Endothelial cell of umbilical vein (primary cell): ENCODE measurements around the gene FAM204A. TPM values are rescaled to one million over a fixed set of nuclear protein-coding genes. Genes with fewer than 3 reads are reported as not detected.

Source experiments
- BruUV-seq: library from RNA; stranded (reverse); fragments of 400-500 nt; replicated peaks from 2 replicates; lab custom pipeline; 2021; lab: Mats Ljungman, UMichigan
- CTCF ChIA-PET: fragments of 300-600, 350-600 bp; sonication (Branson Sonifier 250); formaldehyde crosslinking; loops from one replicate; lab custom pipeline; 2021; ENCODE audit warnings: antibody characterized with exemption, inconsistent platforms; lab: Charles Lee
- POLR2A ChIA-PET: fragments of 300-600, 350-600 bp; sonication (Branson Sonifier 250); formaldehyde crosslinking; loops from one replicate; lab custom pipeline; 2021; ENCODE audit warnings: antibody characterized with exemption, inconsistent platforms; lab: Charles Lee
- DNase-seq: peaks from one replicate; pipeline ENCODE4 v3.0.0-alpha.2; 2011; ENCODE audit warnings: low read depth, low spot score
- FAIRE-seq: peaks from 2 replicates; lab custom pipeline; 2011; peaks lifted over from hg19 to GRCh38; lab: Jason Lieb, UNC
- H2AFZ ChIP-seq: 2 replicates; pipeline ENCODE4 v1.6.0; 2012; ENCODE audit warnings: low read depth, low read length, control low read depth, inconsistent platforms
- H3K27ac ChIP-seq: 2 replicates; pipeline ENCODE4 v1.5.1; 2011; ENCODE audit warnings: low read depth, mild to moderate bottlenecking, control low read depth, low read length, moderate library complexity; ENCODE audit not compliant: insufficient read depth
- H3K27me3 ChIP-seq, 2 experiments: 2 replicates each; pipeline versions ENCODE4 v1.6.0 to v1.6.1; 2011; ENCODE audit warnings: low read length in 2 of 2, mixed read lengths in 1 of 2; ENCODE audit not compliant: control insufficient read depth in 2 of 2, insufficient read depth in 2 of 2
- H3K36me3 ChIP-seq, 2 experiments: 2 replicates in 1 of 2; 3 replicates in 1 of 2; pipeline ENCODE4 v1.5.1; 2011; ENCODE audit warnings: low read length in 2 of 2, mild to moderate bottlenecking in 1 of 2, moderate library complexity in 1 of 2; ENCODE audit not compliant: control insufficient read depth in 2 of 2, insufficient read depth in 2 of 2; ENCODE audit errors: extremely low read depth in 1 of 2
- H3K4me1 ChIP-seq: 3 replicates; pipeline ENCODE4 v1.5.1; 2011; ENCODE audit warnings: mild to moderate bottlenecking, low read length; ENCODE audit not compliant: control insufficient read depth, insufficient read depth; ENCODE audit errors: extremely low read depth
- H3K4me2 ChIP-seq: 2 replicates; pipeline ENCODE4 v1.6.1; 2011; ENCODE audit warnings: low read length, control low read depth, mixed read lengths; ENCODE audit not compliant: insufficient read depth
- H3K4me3 ChIP-seq, 3 experiments: fragments of 200-600 bp in 1 of 3; sonication (generic), shearing (Covaris generic) in 1 of 3; replicated peaks in 1 of 3; 2 replicates each; pipeline ENCODE4 v1.5.1; 2011 to 2016; ENCODE audit warnings: control low read depth in 3 of 3, low read length in 3 of 3, mild to moderate bottlenecking in 2 of 3, inconsistent platforms in 1 of 3, low read depth in 1 of 3, moderate library complexity in 1 of 3; ENCODE audit not compliant: insufficient read depth in 1 of 3
- H3K79me2 ChIP-seq: 2 replicates; pipeline ENCODE4 v1.6.0; 2012; ENCODE audit warnings: low read length, inconsistent platforms; ENCODE audit not compliant: control insufficient read depth, insufficient read depth
- H3K9ac ChIP-seq: replicated peaks from 2 replicates; pipeline ENCODE3; 2011; ENCODE audit warnings: low read length, control low read depth; ENCODE audit not compliant: insufficient read depth; ENCODE audit errors: extremely low read depth
- H3K9me1 ChIP-seq: replicated peaks from 3 replicates; pipeline ENCODE4 v1.6.0; 2011; ENCODE audit warnings: mild to moderate bottlenecking, low read length; ENCODE audit not compliant: control insufficient read depth, insufficient read depth; ENCODE audit errors: extremely low read depth
- H3K9me3 ChIP-seq: replicated peaks from 2 replicates; pipeline ENCODE4 v1.5.1; 2012; ENCODE audit warnings: low read length, inconsistent platforms; ENCODE audit not compliant: control insufficient read depth, insufficient read depth
- H4K20me1 ChIP-seq: replicated peaks from 2 replicates; pipeline ENCODE3; 2011; ENCODE audit warnings: mild to moderate bottlenecking, low read length; ENCODE audit not compliant: control insufficient read depth, insufficient read depth; ENCODE audit errors: extremely low read depth
- CTCF ChIP-seq, 2 donors: IDR thresholded peaks; 1 replicate in 1 of 2; 2 replicates in 1 of 2; pipeline ENCODE4 v1.5.1; 2011; ENCODE audit warnings: low read length in 2 of 2, mild to moderate bottlenecking in 2 of 2, moderate library complexity in 2 of 2, control low read depth in 1 of 2, inconsistent platforms in 1 of 2, low read depth in 1 of 2; ENCODE audit not compliant: insufficient read depth in 1 of 2; ENCODE audit errors: extremely low read depth in 1 of 2
- EZH2 ChIP-seq: IDR thresholded peaks from 2 replicates; pipeline ENCODE4 v1.6.1; 2012; ENCODE audit warnings: borderline replicate concordance, low read depth, mild to moderate bottlenecking, moderate library complexity, low read length, inconsistent platforms; ENCODE audit not compliant: severe bottlenecking
- FOS ChIP-seq: IDR thresholded peaks from 2 replicates; pipeline ENCODE4 v1.6.1; 2011; ENCODE audit warnings: mild to moderate bottlenecking, low read length, moderate library complexity, borderline replicate concordance; ENCODE audit not compliant: insufficient read depth
- GATA2 ChIP-seq: IDR thresholded peaks from 2 replicates; pipeline ENCODE4 v1.7.0; 2011; ENCODE audit warnings: low read depth, mild to moderate bottlenecking, moderate library complexity, mixed read lengths, low read length; ENCODE audit not compliant: insufficient read length, insufficient read depth
- JUN ChIP-seq: IDR thresholded peaks from 2 replicates; pipeline ENCODE4 v1.6.1; 2011; ENCODE audit warnings: borderline replicate concordance, low read depth; ENCODE audit not compliant: insufficient read length, insufficient read depth
- MYC ChIP-seq: IDR thresholded peaks from one replicate; pipeline ENCODE4 v1.6.1; 2011; ENCODE audit warnings: mild to moderate bottlenecking, low read depth, low read length
- POLR2A ChIP-seq: IDR thresholded peaks from 2 replicates; pipeline ENCODE4 v1.6.1; 2012; ENCODE audit warnings: low read depth, mild to moderate bottlenecking, control low read depth, low read length
- POLR2AphosphoS5 ChIP-seq: IDR thresholded peaks from 2 replicates; pipeline ENCODE4 v1.6.1; 2012; ENCODE audit warnings: low read depth, mild to moderate bottlenecking, control low read depth, low read length, moderate library complexity; ENCODE audit not compliant: insufficient read depth
- dilution Hi-C: fragments of 300-500 bp; cut with MboI; formaldehyde crosslinking; loops from one replicate; pipeline ENCODE4 v1.15.0; 2019; ENCODE audit warnings: low sequenced_read_pairs; ENCODE audit not compliant: extremely low pct_ligation_motif_present
- intact Hi-C: fragments of 100-400 bp; cut with micrococcal nuclease; formaldehyde crosslinking; loops from one replicate; pipeline ENCODE4 v1.10.0; 2022
- polyA plus RNA-seq, 4 experiments: library from polyadenylated mRNA; depleted of rRNA in 3 of 4; stranded (reverse) in 3 of 4; unstranded in 1 of 4; fragments of >200 nt; gene quantifications; 2 replicates each; pipeline versions ENCODE4 v1.2.1 to v1.2.3, GENCODE V29; 2011 to 2012; ENCODE audit warnings: missing spikeins in 1 of 4
- total RNA-seq: library from RNA; stranded (reverse); gene quantifications from 2 replicates; pipeline ENCODE4 v1.2.3, GENCODE V29; 2021
- TF ChIP-seq, protein P1 (sequence below): IDR thresholded peaks from 2 replicates; pipeline ENCODE4 v1.6.1; 2011; ENCODE audit not compliant: insufficient read depth, insufficient read length

FAM204A gene
- total and polyA plus RNA-seq, 2 donors (not counting 3 experiments of a cell fraction or from before 2014, with no cell fraction given): 11.1 to 73.7 TPM

DNA sequence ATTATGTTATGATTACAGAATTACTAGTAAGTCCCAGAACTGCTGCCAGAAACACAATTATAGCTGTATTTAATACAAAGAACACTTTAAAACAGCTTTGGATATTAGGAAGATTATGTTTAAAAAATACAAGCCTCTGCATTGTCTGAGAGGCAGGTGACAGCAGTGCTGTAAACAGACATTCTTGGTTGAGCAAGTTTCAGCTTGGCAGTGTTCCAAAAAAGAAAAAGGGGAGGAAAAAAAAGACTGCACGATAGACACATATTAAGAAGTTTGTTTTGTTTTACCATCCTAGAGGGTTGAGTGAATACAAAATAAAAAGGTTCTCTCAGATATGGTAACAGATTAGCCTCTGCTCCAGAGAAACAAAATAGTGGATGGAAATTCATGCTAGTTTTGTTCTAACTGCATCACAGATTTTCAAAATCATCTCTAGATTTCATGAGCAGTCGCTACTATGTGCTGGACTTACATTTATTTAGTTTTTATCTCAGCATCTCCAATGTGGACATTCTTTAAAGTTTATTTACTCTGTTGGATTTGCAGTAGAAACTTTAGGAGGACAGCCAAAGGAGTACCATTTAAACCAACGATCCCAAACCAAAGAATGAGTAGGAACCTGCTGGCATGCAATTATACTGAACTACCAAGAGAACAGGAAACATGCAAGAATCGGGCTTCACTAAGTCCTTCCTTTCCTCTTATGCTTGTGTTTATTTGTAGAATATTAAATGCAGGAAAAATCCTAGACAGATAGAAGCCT, 9.0 kb downstream of the FAM204A start:
- Histone ChIP-seq H3K4me3 (no peak overlapping the region), H3K36me3 (peaks cover 9 to 28% of the 10 kb centered on the region in 2 experiments), H3K9me1 (no peaks in the 10 kb centered on the region), H3K4me1 (no peaks in the 10 kb centered on the region), H2AFZ (no peak overlapping the region), H4K20me1 (no peaks in the 10 kb centered on the region), H3K27me3 (no peaks in the 10 kb centered on the region), H3K27ac (no peak overlapping the region), H3K4me2 (no peak overlapping the region), H3K9me3 (no peaks in the 10 kb centered on the region), H3K79me2 (peaks cover 11% of the 10 kb centered on the region), H3K9ac (no peak overlapping the region)
- CTCF ChIA-PET: no interaction called here
- dilution Hi-C loops: no loop called here
- FAIRE-seq: no peak
- POLR2A ChIA-PET: interaction anchor here (0.5 kb wide), 1 partner anchor 23 kb away, joined by 4 read pairs; no protein-coding TSS in a partner anchor
- BruUV-seq: no TSS peak
- intact Hi-C loops: no loop called here
- peak; percentile 64 for DNase-seq
- TF ChIP-seq FOS: no peak
- TF ChIP-seq EZH2: no peak
- TF ChIP-seq GATA2: no peak
- no peak for TF ChIP-seq POLR2A
- TF ChIP-seq POLR2AphosphoS5: no peak
- no peak for TF ChIP-seq CTCF (IDR thresholded peaks at IDR 0.05; ENCODE audit: extremely low read depth in 1 of 2, insufficient read depth in 1 of 2, low read depth in 1 of 2, low read length in 2 of 2)
- no peak for TF ChIP-seq MYC
- TF ChIP-seq, protein P1, sequence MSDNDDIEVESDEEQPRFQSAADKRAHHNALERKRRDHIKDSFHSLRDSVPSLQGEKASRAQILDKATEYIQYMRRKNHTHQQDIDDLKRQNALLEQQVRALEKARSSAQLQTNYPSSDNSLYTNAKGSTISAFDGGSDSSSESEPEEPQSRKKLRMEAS: no peak
- TF ChIP-seq JUN: no peak
